Endothelial cell of umbilical vein (primary cell): ENCODE results near the gene PRKCQ. TPM values are rescaled to one million over a fixed set of nuclear protein-coding genes. Genes with fewer than 3 reads are reported as not detected.

Experiments
- BruUV-seq: library from RNA; stranded (reverse); fragments of 400-500 nt; replicated peaks from 2 replicates; lab custom pipeline; 2021; lab: Mats Ljungman, UMichigan
- CTCF ChIA-PET: fragments of 300-600, 350-600 bp; sonication (Branson Sonifier 250); formaldehyde crosslinking; loops from one replicate; lab custom pipeline; 2021; ENCODE audit warnings: antibody characterized with exemption, inconsistent platforms; lab: Charles Lee
- POLR2A ChIA-PET: fragments of 300-600, 350-600 bp; sonication (Branson Sonifier 250); formaldehyde crosslinking; loops from one replicate; lab custom pipeline; 2021; ENCODE audit warnings: antibody characterized with exemption, inconsistent platforms; lab: Charles Lee
- DNase-seq: peaks from one replicate; pipeline ENCODE4 v3.0.0-alpha.2; 2011; ENCODE audit warnings: low read depth, low spot score
- FAIRE-seq: peaks from 2 replicates; lab custom pipeline; 2011; peaks lifted over from hg19 to GRCh38; lab: Jason Lieb, UNC
- H2AFZ ChIP-seq: 2 replicates; pipeline ENCODE4 v1.6.0; 2012; ENCODE audit warnings: low read depth, low read length, control low read depth, inconsistent platforms
- H3K27ac ChIP-seq: 2 replicates; pipeline ENCODE4 v1.5.1; 2011; ENCODE audit warnings: low read depth, mild to moderate bottlenecking, control low read depth, low read length, moderate library complexity; ENCODE audit not compliant: insufficient read depth
- H3K27me3 ChIP-seq, 2 experiments: 2 replicates each; pipeline versions ENCODE4 v1.6.0 to v1.6.1; 2011; ENCODE audit warnings: low read length in 2 of 2, mixed read lengths in 1 of 2; ENCODE audit not compliant: control insufficient read depth in 2 of 2, insufficient read depth in 2 of 2
- H3K36me3 ChIP-seq, 2 experiments: 2 replicates in 1 of 2; 3 replicates in 1 of 2; pipeline ENCODE4 v1.5.1; 2011; ENCODE audit warnings: low read length in 2 of 2, mild to moderate bottlenecking in 1 of 2, moderate library complexity in 1 of 2; ENCODE audit not compliant: control insufficient read depth in 2 of 2, insufficient read depth in 2 of 2; ENCODE audit errors: extremely low read depth in 1 of 2
- H3K4me1 ChIP-seq: 3 replicates; pipeline ENCODE4 v1.5.1; 2011; ENCODE audit warnings: mild to moderate bottlenecking, low read length; ENCODE audit not compliant: control insufficient read depth, insufficient read depth; ENCODE audit errors: extremely low read depth
- H3K4me2 ChIP-seq: 2 replicates; pipeline ENCODE4 v1.6.1; 2011; ENCODE audit warnings: low read length, control low read depth, mixed read lengths; ENCODE audit not compliant: insufficient read depth
- H3K4me3 ChIP-seq, 3 experiments: fragments of 200-600 bp in 1 of 3; sonication (generic), shearing (Covaris generic) in 1 of 3; replicated peaks in 1 of 3; 2 replicates each; pipeline ENCODE4 v1.5.1; 2011 to 2016; ENCODE audit warnings: control low read depth in 3 of 3, low read length in 3 of 3, mild to moderate bottlenecking in 2 of 3, inconsistent platforms in 1 of 3, low read depth in 1 of 3, moderate library complexity in 1 of 3; ENCODE audit not compliant: insufficient read depth in 1 of 3
- H3K79me2 ChIP-seq: 2 replicates; pipeline ENCODE4 v1.6.0; 2012; ENCODE audit warnings: low read length, inconsistent platforms; ENCODE audit not compliant: control insufficient read depth, insufficient read depth
- H3K9ac ChIP-seq: replicated peaks from 2 replicates; pipeline ENCODE3; 2011; ENCODE audit warnings: low read length, control low read depth; ENCODE audit not compliant: insufficient read depth; ENCODE audit errors: extremely low read depth
- H3K9me1 ChIP-seq: replicated peaks from 3 replicates; pipeline ENCODE4 v1.6.0; 2011; ENCODE audit warnings: mild to moderate bottlenecking, low read length; ENCODE audit not compliant: control insufficient read depth, insufficient read depth; ENCODE audit errors: extremely low read depth
- H3K9me3 ChIP-seq: replicated peaks from 2 replicates; pipeline ENCODE4 v1.5.1; 2012; ENCODE audit warnings: low read length, inconsistent platforms; ENCODE audit not compliant: control insufficient read depth, insufficient read depth
- H4K20me1 ChIP-seq: replicated peaks from 2 replicates; pipeline ENCODE3; 2011; ENCODE audit warnings: mild to moderate bottlenecking, low read length; ENCODE audit not compliant: control insufficient read depth, insufficient read depth; ENCODE audit errors: extremely low read depth
- EZH2 ChIP-seq: IDR thresholded peaks from 2 replicates; pipeline ENCODE4 v1.6.1; 2012; ENCODE audit warnings: borderline replicate concordance, low read depth, mild to moderate bottlenecking, moderate library complexity, low read length, inconsistent platforms; ENCODE audit not compliant: severe bottlenecking
- FOS ChIP-seq: IDR thresholded peaks from 2 replicates; pipeline ENCODE4 v1.6.1; 2011; ENCODE audit warnings: mild to moderate bottlenecking, low read length, moderate library complexity, borderline replicate concordance; ENCODE audit not compliant: insufficient read depth
- GATA2 ChIP-seq: IDR thresholded peaks from 2 replicates; pipeline ENCODE4 v1.7.0; 2011; ENCODE audit warnings: low read depth, mild to moderate bottlenecking, moderate library complexity, mixed read lengths, low read length; ENCODE audit not compliant: insufficient read length, insufficient read depth
- JUN ChIP-seq: IDR thresholded peaks from 2 replicates; pipeline ENCODE4 v1.6.1; 2011; ENCODE audit warnings: borderline replicate concordance, low read depth; ENCODE audit not compliant: insufficient read length, insufficient read depth
- MYC ChIP-seq: IDR thresholded peaks from one replicate; pipeline ENCODE4 v1.6.1; 2011; ENCODE audit warnings: mild to moderate bottlenecking, low read depth, low read length
- POLR2A ChIP-seq: IDR thresholded peaks from 2 replicates; pipeline ENCODE4 v1.6.1; 2012; ENCODE audit warnings: low read depth, mild to moderate bottlenecking, control low read depth, low read length
- POLR2AphosphoS5 ChIP-seq: IDR thresholded peaks from 2 replicates; pipeline ENCODE4 v1.6.1; 2012; ENCODE audit warnings: low read depth, mild to moderate bottlenecking, control low read depth, low read length, moderate library complexity; ENCODE audit not compliant: insufficient read depth
- dilution Hi-C: fragments of 300-500 bp; cut with MboI; formaldehyde crosslinking; loops from one replicate; pipeline ENCODE4 v1.15.0; 2019; ENCODE audit warnings: low sequenced_read_pairs; ENCODE audit not compliant: extremely low pct_ligation_motif_present
- intact Hi-C: fragments of 100-400 bp; cut with micrococcal nuclease; formaldehyde crosslinking; loops from one replicate; pipeline ENCODE4 v1.10.0; 2022
- polyA plus RNA-seq, 4 experiments: library from polyadenylated mRNA; depleted of rRNA in 3 of 4; stranded (reverse) in 3 of 4; unstranded in 1 of 4; fragments of >200 nt; gene quantifications; 2 replicates each; pipeline versions ENCODE4 v1.2.1 to v1.2.3, GENCODE V29; 2011 to 2012; ENCODE audit warnings: missing spikeins in 1 of 4
- total RNA-seq: library from RNA; stranded (reverse); gene quantifications from 2 replicates; pipeline ENCODE4 v1.2.3, GENCODE V29; 2021
- TF ChIP-seq, protein P1 (sequence below), 2 donors: IDR thresholded peaks; 1 replicate in 1 of 2; 2 replicates in 1 of 2; pipeline ENCODE4 v1.5.1; 2011; ENCODE audit warnings: low read length in 2 of 2, mild to moderate bottlenecking in 2 of 2, moderate library complexity in 2 of 2, control low read depth in 1 of 2, inconsistent platforms in 1 of 2, low read depth in 1 of 2; ENCODE audit not compliant: insufficient read depth in 1 of 2; ENCODE audit errors: extremely low read depth in 1 of 2
- TF ChIP-seq, protein P2 (sequence below): IDR thresholded peaks from 2 replicates; pipeline ENCODE4 v1.6.1; 2011; ENCODE audit not compliant: insufficient read depth, insufficient read length

The PRKCQ gene
- total and polyA plus RNA-seq, 2 donors (not counting 3 experiments of a cell fraction or from before 2014, with no cell fraction given), result 0.32 to 0.55 TPM

DNA sequence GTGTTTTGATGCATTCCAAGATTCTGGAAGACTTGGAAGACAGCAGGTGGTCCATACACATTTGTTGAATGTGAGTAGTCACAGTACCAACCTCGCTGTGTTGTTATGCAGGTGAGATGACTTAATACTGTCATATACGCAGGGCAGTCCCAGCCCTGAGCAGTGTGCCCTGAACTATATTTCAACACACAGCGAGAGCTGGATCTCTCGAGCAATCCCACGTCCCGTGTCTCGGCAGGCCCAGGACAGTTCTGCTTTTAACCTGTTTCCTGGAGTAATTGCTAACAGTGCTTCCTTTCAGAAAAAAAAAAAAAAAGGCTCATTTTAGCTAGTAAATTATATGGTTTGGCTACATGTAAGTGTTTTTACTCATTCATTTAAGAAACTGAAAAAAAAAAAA is 179.7 kb downstream of the PRKCQ start:
- Histone ChIP-seq H3K4me2 (no peak overlapping the region), H3K79me2 (no peaks in the 10 kb centered on the region), H3K36me3 (no peaks in the 10 kb centered on the region), H3K4me1 (peaks cover 6% of the 10 kb centered on the region), H3K27ac (no peak overlapping the region), H4K20me1 (no peaks in the 10 kb centered on the region), H3K4me3 (no peak overlapping the region), H3K9me3 (no peaks in the 10 kb centered on the region), H2AFZ (no peak overlapping the region), H3K9ac (no peak overlapping the region), H3K9me1 (no peaks in the 10 kb centered on the region), H3K27me3 (peaks cover 2 to 8% of the 10 kb centered on the region in 2 experiments)
- TF ChIP-seq, protein P1, sequence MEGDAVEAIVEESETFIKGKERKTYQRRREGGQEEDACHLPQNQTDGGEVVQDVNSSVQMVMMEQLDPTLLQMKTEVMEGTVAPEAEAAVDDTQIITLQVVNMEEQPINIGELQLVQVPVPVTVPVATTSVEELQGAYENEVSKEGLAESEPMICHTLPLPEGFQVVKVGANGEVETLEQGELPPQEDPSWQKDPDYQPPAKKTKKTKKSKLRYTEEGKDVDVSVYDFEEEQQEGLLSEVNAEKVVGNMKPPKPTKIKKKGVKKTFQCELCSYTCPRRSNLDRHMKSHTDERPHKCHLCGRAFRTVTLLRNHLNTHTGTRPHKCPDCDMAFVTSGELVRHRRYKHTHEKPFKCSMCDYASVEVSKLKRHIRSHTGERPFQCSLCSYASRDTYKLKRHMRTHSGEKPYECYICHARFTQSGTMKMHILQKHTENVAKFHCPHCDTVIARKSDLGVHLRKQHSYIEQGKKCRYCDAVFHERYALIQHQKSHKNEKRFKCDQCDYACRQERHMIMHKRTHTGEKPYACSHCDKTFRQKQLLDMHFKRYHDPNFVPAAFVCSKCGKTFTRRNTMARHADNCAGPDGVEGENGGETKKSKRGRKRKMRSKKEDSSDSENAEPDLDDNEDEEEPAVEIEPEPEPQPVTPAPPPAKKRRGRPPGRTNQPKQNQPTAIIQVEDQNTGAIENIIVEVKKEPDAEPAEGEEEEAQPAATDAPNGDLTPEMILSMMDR (IDR thresholded peaks at IDR 0.05; ENCODE audit: extremely low read depth in 1 of 2, insufficient read depth in 1 of 2, low read depth in 1 of 2, low read length in 2 of 2), result no peak
- TF ChIP-seq EZH2, result no peak
- no peak for TF ChIP-seq FOS
- TF ChIP-seq POLR2A, result no peak
- no peak for TF ChIP-seq POLR2AphosphoS5
- TF ChIP-seq GATA2, result no peak
- TF ChIP-seq, protein P2, sequence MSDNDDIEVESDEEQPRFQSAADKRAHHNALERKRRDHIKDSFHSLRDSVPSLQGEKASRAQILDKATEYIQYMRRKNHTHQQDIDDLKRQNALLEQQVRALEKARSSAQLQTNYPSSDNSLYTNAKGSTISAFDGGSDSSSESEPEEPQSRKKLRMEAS, result no peak
- no peak for TF ChIP-seq JUN
- TF ChIP-seq MYC, result no peak
- no peak for DNase-seq
- BruUV-seq, result no TSS peak
- intact Hi-C loops (no loop called here), dilution Hi-C loops (no loop called here)
- FAIRE-seq, result no peak
- POLR2A ChIA-PET, result no interaction called here
- CTCF ChIA-PET, result interaction anchor here (2.1 to 3.8 kb wide), 7 partner anchors 11 to 313 kb away, joined by 11 to 285 read pairs (median 49); partner anchors contain the start of gene PFKFB3
